Suprapubic skin (tissue), 3 donors: ENCODE measurements around the gene OR2A25.

Experiments used
- EP300 ChIP-seq: sonication (generic); formaldehyde crosslinking; IDR thresholded peaks from one replicate; pipeline ENCODE4 v1.6.1; 2017; ENCODE audit warnings: antibody characterized with exemption
- POLR2A ChIP-seq, 2 donors: fragments of 450-650 bp; IDR thresholded peaks; one replicate each; pipeline ENCODE4 v1.6.1; 2017; ENCODE audit warnings: antibody characterized with exemption in 2 of 2, mild to moderate bottlenecking in 2 of 2, moderate library complexity in 2 of 2
- TF ChIP-seq, protein P1 (sequence below), 2 donors: fragments of 200-600 bp in 1 of 2; fragments of 450-650 bp in 1 of 2; sonication (generic) in 1 of 2; IDR thresholded peaks; one replicate each; pipeline ENCODE4 v1.5.1; 2016 to 2019; ENCODE audit warnings: antibody characterized with exemption in 2 of 2, mild to moderate bottlenecking in 1 of 2, moderate library complexity in 1 of 2

- no peak for TF ChIP-seq EP300
- TF ChIP-seq, protein P1, sequence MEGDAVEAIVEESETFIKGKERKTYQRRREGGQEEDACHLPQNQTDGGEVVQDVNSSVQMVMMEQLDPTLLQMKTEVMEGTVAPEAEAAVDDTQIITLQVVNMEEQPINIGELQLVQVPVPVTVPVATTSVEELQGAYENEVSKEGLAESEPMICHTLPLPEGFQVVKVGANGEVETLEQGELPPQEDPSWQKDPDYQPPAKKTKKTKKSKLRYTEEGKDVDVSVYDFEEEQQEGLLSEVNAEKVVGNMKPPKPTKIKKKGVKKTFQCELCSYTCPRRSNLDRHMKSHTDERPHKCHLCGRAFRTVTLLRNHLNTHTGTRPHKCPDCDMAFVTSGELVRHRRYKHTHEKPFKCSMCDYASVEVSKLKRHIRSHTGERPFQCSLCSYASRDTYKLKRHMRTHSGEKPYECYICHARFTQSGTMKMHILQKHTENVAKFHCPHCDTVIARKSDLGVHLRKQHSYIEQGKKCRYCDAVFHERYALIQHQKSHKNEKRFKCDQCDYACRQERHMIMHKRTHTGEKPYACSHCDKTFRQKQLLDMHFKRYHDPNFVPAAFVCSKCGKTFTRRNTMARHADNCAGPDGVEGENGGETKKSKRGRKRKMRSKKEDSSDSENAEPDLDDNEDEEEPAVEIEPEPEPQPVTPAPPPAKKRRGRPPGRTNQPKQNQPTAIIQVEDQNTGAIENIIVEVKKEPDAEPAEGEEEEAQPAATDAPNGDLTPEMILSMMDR (IDR thresholded peaks at IDR 0.05), result no peak
- no peak for TF ChIP-seq POLR2A (IDR thresholded peaks at IDR 0.05)
Measured at GRCh38 chr7:144020340-144020739, 49.3 kb upstream of the OR2A25 start.
